GM23338 (cell line): ENCODE results near the gene HTR1B. TPM values are rescaled to one million over a fixed set of nuclear protein-coding genes. Genes with fewer than 3 reads are reported as not detected.

ENCODE experiments used
- ATAC-seq: fragments of 200-7000 bp; cut with Tn5 transposase; 3 replicates; pipeline ENCODE4 v1.9.1; 2020
- DNase-seq: peaks from one replicate; pipeline ENCODE4 v3.0.0-alpha.2; 2015; ENCODE audit warnings: low spot score
- H2AFZ ChIP-seq: fragments of 200-600 bp; sonication (generic); 2 replicates; pipeline ENCODE4 v1.8.0; 2016; ENCODE audit warnings: antibody characterized with exemption, mild to moderate bottlenecking, moderate library complexity
- H3F3A ChIP-seq: fragments of 200-600 bp; sonication (generic); replicated peaks from 2 replicates; pipeline ENCODE4 v1.8.0; 2017; ENCODE audit warnings: antibody characterized with exemption, mixed run types, low read depth
- H3K27ac ChIP-seq: fragments of 200-600 bp; sonication (generic); 2 replicates; pipeline ENCODE4 v1.6.1; 2016; ENCODE audit warnings: low read depth
- H3K27me3 ChIP-seq: fragments of 200-600 bp; sonication (generic); 2 replicates; pipeline ENCODE4 v1.8.0; 2016; ENCODE audit warnings: mild to moderate bottlenecking, mixed run types, moderate library complexity; ENCODE audit not compliant: insufficient read depth
- H3K36me3 ChIP-seq: fragments of 200-600 bp; sonication (generic); 2 replicates; pipeline ENCODE4 v1.8.0; 2016; ENCODE audit warnings: mild to moderate bottlenecking; ENCODE audit not compliant: insufficient read depth
- H3K4me1 ChIP-seq: fragments of 200-600 bp; sonication (generic); 2 replicates; pipeline ENCODE4 v1.8.0; 2016; ENCODE audit warnings: mild to moderate bottlenecking, moderate library complexity; ENCODE audit not compliant: insufficient read depth
- H3K4me2 ChIP-seq: fragments of 200-600 bp; sonication (generic); 2 replicates; pipeline ENCODE4 v1.7.1; 2017; ENCODE audit warnings: mixed run types
- H3K4me3 ChIP-seq: fragments of 200-600 bp; sonication (generic); 2 replicates; pipeline ENCODE4 v1.6.1; 2016; ENCODE audit warnings: mixed run types
- H3K79me2 ChIP-seq: fragments of 200-600 bp; sonication (generic); replicated peaks from 2 replicates; pipeline ENCODE4 v1.8.0; 2017; ENCODE audit warnings: mild to moderate bottlenecking; ENCODE audit not compliant: insufficient read depth
- H3K9me2 ChIP-seq: fragments of 200-600 bp; sonication (generic); 2 replicates; pipeline ENCODE4 v1.8.0; 2017; ENCODE audit not compliant: insufficient read depth
- H4K20me1 ChIP-seq: fragments of 200-600 bp; sonication (generic); replicated peaks from 2 replicates; pipeline ENCODE4 v1.8.0; 2017; ENCODE audit warnings: mild to moderate bottlenecking; ENCODE audit not compliant: insufficient read depth
- H3K27ac Mint-ChIP-seq: 2 replicates; pipeline ENCODE4 v1.8.0; 2020; ENCODE audit warnings: inconsistent platforms, mild to moderate bottlenecking, moderate library complexity, mixed read lengths
- H3K27me3 Mint-ChIP-seq: 3 replicates; pipeline ENCODE4 v1.8.0; 2022; ENCODE audit warnings: low read depth, mild to moderate bottlenecking, moderate library complexity, mixed read lengths, inconsistent platforms; ENCODE audit not compliant: insufficient read depth, poor library complexity
- H3K36me3 Mint-ChIP-seq: 3 replicates; pipeline ENCODE4 v1.8.0; 2021; ENCODE audit warnings: low read depth, mild to moderate bottlenecking, inconsistent platforms, moderate library complexity, mixed read lengths
- H3K4me1 Mint-ChIP-seq: 3 replicates; pipeline ENCODE4 v1.8.0; 2020; ENCODE audit warnings: mild to moderate bottlenecking, inconsistent platforms, mixed read lengths
- H3K4me3 Mint-ChIP-seq: 3 replicates; pipeline ENCODE4 v1.8.0; 2021; ENCODE audit warnings: moderate library complexity, mild to moderate bottlenecking, inconsistent platforms, mixed read lengths
- H3K9me3 Mint-ChIP-seq: 3 replicates; pipeline ENCODE4 v1.8.0; 2020; ENCODE audit warnings: moderate library complexity, mild to moderate bottlenecking, inconsistent platforms, mixed read lengths
- CREB1 ChIP-seq: fragments of 250-450 bp; sonication (Bioruptor Pico); IDR thresholded peaks from 2 replicates; pipeline ENCODE4 v1.5.0; 2020; ENCODE audit warnings: low read depth, mild to moderate bottlenecking, moderate library complexity
- CTCF ChIP-seq, 2 experiments: fragments of 200-600 bp in 1 of 2; sonication (generic) in 1 of 2; conservative IDR thresholded peaks; 2 replicates each; pipeline versions ENCODE4 v1.5.1 to v1.6.1; 2016 to 2017; ENCODE audit warnings: antibody characterized with exemption in 2 of 2, low read depth in 2 of 2, mild to moderate bottlenecking in 2 of 2, moderate library complexity in 1 of 2
- ETS1 ChIP-seq: IDR thresholded peaks from 2 replicates; pipeline ENCODE4 v1.6.1; 2016; ENCODE audit warnings: antibody characterized with exemption
- EZH2 ChIP-seq: fragments of 200-600 bp; sonication (generic); IDR thresholded peaks from one replicate; pipeline ENCODE4 v1.8.0; 2017; ENCODE audit warnings: antibody characterized with exemption, mild to moderate bottlenecking, low read depth; ENCODE audit not compliant: unreplicated experiment
- JUNB ChIP-seq: IDR thresholded peaks from one replicate; pipeline ENCODE4 v1.6.1; 2016; ENCODE audit warnings: antibody characterized with exemption; ENCODE audit not compliant: unreplicated experiment
- POLR2AphosphoS5 ChIP-seq: IDR thresholded peaks from 2 replicates; pipeline ENCODE4 v1.6.1; 2016; ENCODE audit warnings: antibody characterized with exemption, low read depth
- STAT1 ChIP-seq: IDR thresholded peaks from one replicate; pipeline ENCODE4 v1.6.1; 2016; ENCODE audit warnings: antibody characterized with exemption; ENCODE audit not compliant: unreplicated experiment
- ZNF114 ChIP-seq: fragments of 250-450 bp; sonication (Bioruptor Pico); IDR thresholded peaks from 2 replicates; pipeline ENCODE4 v1.5.0; 2020; ENCODE audit warnings: mild to moderate bottlenecking, moderate library complexity
- ZNF331 ChIP-seq: fragments of 250-450 bp; sonication (Bioruptor Pico); IDR thresholded peaks from 2 replicates; pipeline ENCODE4 v1.5.0; 2020; ENCODE audit warnings: low read depth, mild to moderate bottlenecking, moderate library complexity
- ZNF462 ChIP-seq: fragments of 250-450 bp; sonication (Bioruptor Pico); IDR thresholded peaks from 2 replicates; pipeline ENCODE4 v1.5.0; 2020; ENCODE audit warnings: mild to moderate bottlenecking, moderate library complexity
- polyA plus RNA-seq: library from polyadenylated mRNA; unstranded; fragments of >200 nt; fragmentation: Nextera tagmentation; extraction: Ambion mirVana; gene quantifications from 2 replicates; pipeline ENCODE4 v1.2.1, GENCODE V29; 2016
- total RNA-seq: library from RNA; depleted of rRNA; stranded (reverse); fragments of >200 nt; shearing (Covaris generic); gene quantifications from 2 replicates; pipeline ENCODE4 v1.2.3, GENCODE V29; 2014

Gene HTR1B
- total and polyA plus RNA-seq, 2 experiments from 2014 or later, result 0.19 to 0.21 TPM

GRCh38 chr6:77492530-77492929 is 29.2 kb upstream of the HTR1B start:
- Mint-ChIP-seq H3K9me3 (no peaks in the 10 kb centered on the region), H3K4me3 (no peak overlapping the region), H3K27ac (no peak overlapping the region), H3K27me3 (no peaks in the 10 kb centered on the region), H3K4me1 (peaks cover 7% of the 10 kb centered on the region), H3K36me3 (no peaks in the 10 kb centered on the region)
- H3K27ac ChIP-seq, result no peak overlapping the region
- peaks cover 5% of the 10 kb centered on the region; the same call in 1 of the 2 replicates for H3K4me1 ChIP-seq
- H3K36me3 ChIP-seq, result no peaks in the 10 kb centered on the region
- H4K20me1 ChIP-seq, result no peaks in the 10 kb centered on the region
- TF ChIP-seq EZH2 (no peak), JUNB (no peak), ZNF331 (no peak)
- no peak for ATAC-seq
- DNase-seq, result no peak
- no peak overlapping the region for H3K4me2 ChIP-seq
- no peak overlapping the region for H2AFZ ChIP-seq
- no peak overlapping the region for H3K4me3 ChIP-seq
- H3K79me2 ChIP-seq, result no peaks in the 10 kb centered on the region
- no peaks in the 10 kb centered on the region for H3F3A ChIP-seq
- no peaks in the 10 kb centered on the region for H3K9me2 ChIP-seq
- no peaks in the 10 kb centered on the region for H3K27me3 ChIP-seq

- no peaks in the 10 kb centered on the region for H3K36me3 Mint-ChIP-seq
- H2AFZ ChIP-seq, result peak overlapping the region; percentile 53; the same call in 1 of the 2 replicates
- ATAC-seq, result no peak
These were observed 24.6 kb upstream of the HTR1B start for GRCh38 chr6:77487808-77488425.

More at GRCh38 chr6:77487808-77488425, 24.6 kb upstream of the HTR1B start:
- Histone ChIP-seq H3K27ac (no peak overlapping the region), H3K4me2 (no peak overlapping the region), H3K4me3 (no peak overlapping the region), H3K9me2 (no peaks in the 10 kb centered on the region), H3K36me3 (no peaks in the 10 kb centered on the region), H3K79me2 (no peaks in the 10 kb centered on the region), H3K27me3 (no peaks in the 10 kb centered on the region), H4K20me1 (no peaks in the 10 kb centered on the region), H3F3A (no peaks in the 10 kb centered on the region), H3K4me1 (no peaks in the 10 kb centered on the region)
- no peak overlapping the region for H3K4me3 Mint-ChIP-seq
- H3K27me3 Mint-ChIP-seq, result no peaks in the 10 kb centered on the region
- H3K27ac Mint-ChIP-seq, result no peak overlapping the region
- DNase-seq, result no peak
- no peak for TF ChIP-seq STAT1
- TF ChIP-seq CREB1 (CRISPR knock-in tag), result no peak
- no peak for TF ChIP-seq POLR2AphosphoS5
- TF ChIP-seq ETS1, result no peak
- TF ChIP-seq ZNF462 (CRISPR knock-in tag), result no peak
- TF ChIP-seq CTCF (conservative IDR thresholded peaks at IDR 0.05; ENCODE audit: low read depth in 2 of 2), result no peak
- TF ChIP-seq JUNB, result no peak
- TF ChIP-seq ZNF114 (CRISPR knock-in tag), result no peak
- H3K4me1 Mint-ChIP-seq, result no peaks in the 10 kb centered on the region
- no peaks in the 10 kb centered on the region for H3K9me3 Mint-ChIP-seq
